HCT116 (cell line): ENCODE results near the gene MUSTN1. TPM values are rescaled to one million over a fixed set of nuclear protein-coding genes. Genes with fewer than 3 reads are reported as not detected.

Experiments
- ATAC-seq: fragments of 200-7000 bp; cut with Tn5 transposase; 2 replicates; pipeline ENCODE4 v1.9.1; 2020; ENCODE audit warnings: mild to moderate bottlenecking, moderate library complexity
- BruUV-seq: library from RNA; stranded (reverse); fragments of 400-500 nt; replicated peaks from 2 replicates; lab custom pipeline; 2021; lab: Mats Ljungman, UMichigan
- CTCF ChIA-PET: fragments of 300-600 bp; sonication (Branson Sonifier 250); formaldehyde crosslinking; loops from one replicate; lab custom pipeline; 2021; ENCODE audit warnings: antibody characterized with exemption; lab: Charles Lee
- POLR2A ChIA-PET: fragments of 300-600, 350-600 bp; sonication (Branson Sonifier 250); formaldehyde crosslinking; loops from one replicate; lab custom pipeline; 2021; ENCODE audit warnings: antibody characterized with exemption; lab: Charles Lee
- RAD21 ChIA-PET, 2 experiments: fragments of 300-600 bp; sonication (Branson Sonifier 250); formaldehyde crosslinking; loops; one replicate each; lab custom pipeline; 2023; ENCODE audit warnings: low total read pairs in 2 of 2; ENCODE audit not compliant: uncharacterized antibody in 2 of 2, unreplicated experiment in 2 of 2, low non-redundant PET in 1 of 2; lab: Charles Lee
- DNase-seq: peaks from one replicate; pipeline ENCODE4 v3.0.0-alpha.2; 2010; ENCODE audit warnings: low read depth, low spot score
- H2AFZ ChIP-seq: fragments of 200-600 bp; shearing (Covaris generic), sonication (generic); 2 replicates; pipeline ENCODE4 v1.6.1; 2017; ENCODE audit warnings: low read depth, mixed run types, mixed read lengths, antibody characterized with exemption, low read length; ENCODE audit not compliant: poor library complexity, severe bottlenecking
- H3K27ac ChIP-seq: 2 replicates; pipeline ENCODE4 v1.5.1; 2012; ENCODE audit warnings: low read depth, low read length
- H3K27me3 ChIP-seq: fragments of 200-600 bp; sonication (generic); 2 replicates; pipeline ENCODE4 v1.6.1; 2016; ENCODE audit warnings: mixed run types, low read length, mixed read lengths; ENCODE audit not compliant: insufficient read depth
- H3K36me3 ChIP-seq, 2 experiments: fragments of 200-500 bp in 1 of 2; fragments of 200-600 bp in 1 of 2; sonication (Bioruptor generic) in 1 of 2; sonication (generic) in 1 of 2; 2 replicates each; pipeline versions ENCODE4 v1.5.1 to v1.6.1; 2014 to 2016; ENCODE audit warnings: low read length in 2 of 2, inconsistent platforms in 1 of 2, mixed read lengths in 1 of 2, mixed run types in 1 of 2; ENCODE audit not compliant: insufficient read depth in 2 of 2, control insufficient read depth in 1 of 2
- H3K4me1 ChIP-seq, 2 experiments: fragments of 200-600 bp in 1 of 2; sonication (generic) in 1 of 2; 2 replicates each; pipeline versions ENCODE4 v1.5.1 to v1.6.1; 2012 to 2017; ENCODE audit warnings: low read length in 2 of 2, inconsistent platforms in 1 of 2, mild to moderate bottlenecking in 1 of 2, mixed read lengths in 1 of 2, mixed run types in 1 of 2, moderate library complexity in 1 of 2; ENCODE audit not compliant: insufficient read depth in 2 of 2, control insufficient read depth in 1 of 2
- H3K4me2 ChIP-seq: fragments of 200-600 bp; sonication (generic); 2 replicates; pipeline ENCODE4 v1.6.1; 2017; ENCODE audit warnings: mixed run types, low read length, mixed read lengths
- H3K4me3 ChIP-seq, 2 experiments: fragments of 200-600 bp in 1 of 2; sonication (generic) in 1 of 2; replicated peaks in 1 of 2; 2 replicates each; pipeline ENCODE4 v1.5.1; 2011 to 2016; ENCODE audit warnings: low read length in 2 of 2, control low read depth in 1 of 2, low read depth in 1 of 2, mild to moderate bottlenecking in 1 of 2, mixed read lengths in 1 of 2, mixed run types in 1 of 2
- H3K79me2 ChIP-seq: fragments of 200-600 bp; sonication (generic); 2 replicates; pipeline ENCODE4 v1.6.1; 2017; ENCODE audit warnings: mild to moderate bottlenecking, mixed run types, low read length, moderate library complexity, mixed read lengths; ENCODE audit not compliant: insufficient read depth
- H3K9ac ChIP-seq: fragments of 200-600 bp; sonication (generic); 2 replicates; pipeline ENCODE4 v1.6.1; 2016; ENCODE audit warnings: low read length, mixed read lengths
- H3K9me2 ChIP-seq: fragments of 200-600 bp; sonication (generic), shearing (Covaris generic); 2 replicates; pipeline ENCODE4 v1.6.1; 2017; ENCODE audit warnings: mixed run types, mild to moderate bottlenecking, moderate library complexity; ENCODE audit not compliant: insufficient read depth
- H3K9me3 ChIP-seq, 2 experiments: fragments of 200-500 bp in 1 of 2; fragments of 200-600 bp in 1 of 2; sonication (Bioruptor generic) in 1 of 2; sonication (generic) in 1 of 2; 2 replicates each; pipeline ENCODE4 v1.6.1; 2014 to 2017; ENCODE audit warnings: low read length in 2 of 2, mixed read lengths in 2 of 2, inconsistent platforms in 1 of 2, low read depth in 1 of 2, mild to moderate bottlenecking in 1 of 2, mixed run types in 1 of 2, moderate library complexity in 1 of 2; ENCODE audit not compliant: control insufficient read depth in 1 of 2, insufficient read depth in 1 of 2
- H4K20me1 ChIP-seq: fragments of 200-600 bp; sonication (generic), shearing (Covaris generic); 2 replicates; pipeline ENCODE4 v1.6.1; 2017; ENCODE audit warnings: mixed run types, mild to moderate bottlenecking, moderate library complexity; ENCODE audit not compliant: insufficient read depth
- CEBPB ChIP-seq: IDR thresholded peaks from 2 replicates; pipeline ENCODE4 v1.6.1; 2012; ENCODE audit warnings: low read depth
- ELF1 ChIP-seq: IDR thresholded peaks from 2 replicates; pipeline ENCODE4 v1.6.1; 2012; ENCODE audit warnings: low read depth, borderline replicate concordance
- EZH2phosphoT487 ChIP-seq: fragments of 200-600 bp; IDR thresholded peaks from 2 replicates; pipeline ENCODE4 v1.6.1; 2018; ENCODE audit warnings: antibody characterized with exemption, borderline replicate concordance
- FOSL1 ChIP-seq: IDR thresholded peaks from 2 replicates; pipeline ENCODE4 v1.6.1; 2012; ENCODE audit warnings: low read depth
- POLR2AphosphoS5 ChIP-seq: IDR thresholded peaks from 2 replicates; pipeline ENCODE4 v1.6.1; 2011; ENCODE audit warnings: mild to moderate bottlenecking, low read depth, low read length, moderate library complexity
- SIN3A ChIP-seq: IDR thresholded peaks from 2 replicates; pipeline ENCODE4 v1.6.1; 2012; ENCODE audit warnings: low read depth
- SRF ChIP-seq: IDR thresholded peaks from 2 replicates; pipeline ENCODE4 v1.6.1; 2012; ENCODE audit warnings: low read depth
- YY1 ChIP-seq: IDR thresholded peaks from 2 replicates; pipeline ENCODE4 v1.6.1; 2011; ENCODE audit warnings: low read length, low read depth, moderate library complexity, mild to moderate bottlenecking; ENCODE audit not compliant: insufficient replicate concordance; ENCODE audit errors: extremely low read depth
- ZBTB33 ChIP-seq: IDR thresholded peaks from 2 replicates; pipeline ENCODE4 v1.6.1; 2011; ENCODE audit warnings: mild to moderate bottlenecking, low read length, moderate library complexity; ENCODE audit not compliant: insufficient replicate concordance; ENCODE audit errors: extremely low read depth
- ZFX ChIP-seq: fragments of 450-650 bp; IDR thresholded peaks from 2 replicates; pipeline ENCODE4 v1.6.1; 2017
- intact Hi-C: fragments of 100-400 bp; cut with micrococcal nuclease; formaldehyde crosslinking; loops from 2 replicates; pipeline ENCODE4 v1.10.0; 2022
- total RNA-seq: library from RNA; stranded (reverse); gene quantifications from one replicate; pipeline ENCODE4 v1.2.1, GENCODE V29; 2021; ENCODE audit not compliant: unreplicated experiment

The MUSTN1 gene
- total RNA-seq, 1 experiment from 2014 or later = 0.44 TPM

- Histone ChIP-seq H3K4me1 (no peaks in the 10 kb centered on the region), H3K27me3 (no peaks in the 10 kb centered on the region), H4K20me1 (no peaks in the 10 kb centered on the region), H3K4me3 (no peak overlapping the region), H2AFZ (no peak overlapping the region), H3K9me2 (no peaks in the 10 kb centered on the region), H3K79me2 (no peaks in the 10 kb centered on the region), H3K9ac (no peak overlapping the region), H3K27ac (no peak overlapping the region), H3K4me2 (no peak overlapping the region), H3K9me3 (no peaks in the 10 kb centered on the region), H3K36me3 (no peaks in the 10 kb centered on the region)
- no TSS peak for BruUV-seq
- ChIA-PET POLR2A (no interaction called here), CTCF (no interaction called here), RAD21 (no interaction called here)
- peak; percentile 73 for ATAC-seq
- intact Hi-C loops = no loop called here
- no peak for DNase-seq
- TF ChIP-seq CEBPB (no peak), SRF (no peak), POLR2AphosphoS5 (no peak), ELF1 (no peak), YY1 (no peak), SIN3A (no peak), FOSL1 (no peak), ZFX (no peak), ZBTB33 (no peak), EZH2phosphoT487 (no peak)
Observed at GRCh38 chr3:52880047-52880446, 45.2 kb upstream of the MUSTN1 start.
